Endodermal cell (in vitro differentiated cells): Measurements from ENCODE around the gene TSPAN18. TPM values are rescaled to one million over a fixed set of nuclear protein-coding genes. Genes with fewer than 3 reads are reported as not detected.
A peak's percentile ranks its signal among the peaks of the same experiment; 100 is the strongest.

ENCODE experiments used
- DNase-seq: peaks from one replicate; pipeline ENCODE4 v3.0.0-alpha.2; 2017
- H3K27ac ChIP-seq: 2 replicates; pipeline ENCODE4 v1.5.1; 2013; ENCODE audit warnings: mild to moderate bottlenecking, low read depth, low read length, moderate library complexity
- H3K27me3 ChIP-seq: 2 replicates; pipeline ENCODE4 v1.6.1; 2013; ENCODE audit warnings: mild to moderate bottlenecking, low read length, moderate library complexity; ENCODE audit not compliant: insufficient read depth, control insufficient read depth, poor library complexity, severe bottlenecking
- H3K36me3 ChIP-seq: 2 replicates; pipeline ENCODE4 v1.7.0; 2013; ENCODE audit warnings: mild to moderate bottlenecking, low read length, moderate library complexity; ENCODE audit not compliant: control insufficient read depth, insufficient read depth
- H3K4me1 ChIP-seq: one replicate; pipeline ENCODE4 v1.7.0; 2013; ENCODE audit warnings: low read length; ENCODE audit not compliant: control insufficient read depth, insufficient read depth
- H3K4me3 ChIP-seq: 2 replicates; pipeline ENCODE4 v1.5.1; 2013; ENCODE audit warnings: mild to moderate bottlenecking, low read length, moderate library complexity
- H3K9ac ChIP-seq: 2 replicates; pipeline ENCODE4 v1.6.1; 2013; ENCODE audit warnings: mild to moderate bottlenecking, low read length, moderate library complexity; ENCODE audit not compliant: poor library complexity, severe bottlenecking; ENCODE audit errors: extremely low read depth
- H3K9me3 ChIP-seq: 2 replicates; pipeline ENCODE4 v1.6.1; 2013; ENCODE audit warnings: mild to moderate bottlenecking, low read length, moderate library complexity; ENCODE audit not compliant: control insufficient read depth
- H3K27ac Mint-ChIP-seq: 2 replicates; pipeline ENCODE4 v1.8.0; 2020; ENCODE audit warnings: mixed read lengths
- H3K27me3 Mint-ChIP-seq: 2 replicates; pipeline ENCODE4 v1.8.0; 2021; ENCODE audit warnings: mild to moderate bottlenecking, mixed read lengths; ENCODE audit not compliant: insufficient read depth
- H3K36me3 Mint-ChIP-seq: 2 replicates; pipeline ENCODE4 v1.8.0; 2020; ENCODE audit warnings: low read depth, mixed read lengths
- H3K4me1 Mint-ChIP-seq: 2 replicates; pipeline ENCODE4 v1.8.0; 2020; ENCODE audit warnings: mixed read lengths
- H3K4me3 Mint-ChIP-seq: 2 replicates; pipeline ENCODE4 v1.8.0; 2020; ENCODE audit warnings: mild to moderate bottlenecking, moderate library complexity, mixed read lengths
- H3K9me3 Mint-ChIP-seq: 2 replicates; pipeline ENCODE4 v1.8.0; 2020; ENCODE audit warnings: mild to moderate bottlenecking, mixed read lengths
- WGBS, 2 experiments: methylation state at CpG; one replicate each; pipeline versions ENCODE4 v1.1.5 to v1.1.7; 2013; ENCODE audit warnings: missing lambda C conversion rate in 2 of 2, mixed read lengths in 1 of 2; ENCODE audit not compliant: insufficient coverage in 1 of 2, insufficient read length in 1 of 2; 5-methylcytosine and 5-hydroxymethylcytosine counted together
- total RNA-seq, 2 donors: library from RNA; stranded (reverse); fragmentation: NEBNext Ultra II Directional in 1 of 2; extraction: Animal tissue kit (Norgen Biotek cat#: 25700) in 1 of 2; gene quantifications; 2 replicates in 1 of 2; 3 replicates in 1 of 2; pipeline ENCODE4 v1.2.1, GENCODE V29; 2021
- TF ChIP-seq, protein P1 (sequence below): fragments of 200-600 bp; sonication (generic); conservative IDR thresholded peaks from 2 replicates; pipeline ENCODE4 v1.5.0; 2021; ENCODE audit warnings: antibody characterized with exemption, mild to moderate bottlenecking

Gene TSPAN18
- total RNA-seq, 2 donors from 2014 or later: 28.0 to 28.7 TPM

DNA sequence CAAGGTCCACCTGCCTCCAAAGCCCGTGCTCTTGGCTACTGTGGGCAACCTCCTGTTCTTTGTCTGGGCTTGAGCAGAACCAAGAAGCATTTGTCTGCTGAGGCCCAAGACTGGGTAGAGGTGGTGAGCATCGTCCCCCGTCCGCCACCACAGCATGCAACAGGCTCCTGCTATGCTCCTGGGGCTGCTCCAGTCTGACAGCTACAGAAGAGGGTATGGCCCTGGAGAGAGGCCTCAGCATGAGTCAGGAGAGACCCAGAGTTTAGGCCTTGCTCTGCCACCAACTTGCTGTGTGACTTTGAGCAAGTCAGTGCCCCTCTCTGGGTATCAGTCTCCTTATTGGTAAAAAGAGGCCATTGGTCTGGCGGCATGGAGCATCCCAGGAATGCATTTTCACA, 132.8 kb downstream of the TSPAN18 start:
- Histone ChIP-seq H3K36me3 (no peaks in the 10 kb centered on the region), H3K4me3 (no peak overlapping the region), H3K27me3 (no peaks in the 10 kb centered on the region), H3K9me3 (no peaks in the 10 kb centered on the region), H3K9ac (no peak overlapping the region), H3K4me1 (peaks cover 45% of the 10 kb centered on the region), H3K27ac (no peak overlapping the region)
- peaks cover 56% of the 10 kb centered on the region for H3K4me1 Mint-ChIP-seq
- TF ChIP-seq, protein P1, sequence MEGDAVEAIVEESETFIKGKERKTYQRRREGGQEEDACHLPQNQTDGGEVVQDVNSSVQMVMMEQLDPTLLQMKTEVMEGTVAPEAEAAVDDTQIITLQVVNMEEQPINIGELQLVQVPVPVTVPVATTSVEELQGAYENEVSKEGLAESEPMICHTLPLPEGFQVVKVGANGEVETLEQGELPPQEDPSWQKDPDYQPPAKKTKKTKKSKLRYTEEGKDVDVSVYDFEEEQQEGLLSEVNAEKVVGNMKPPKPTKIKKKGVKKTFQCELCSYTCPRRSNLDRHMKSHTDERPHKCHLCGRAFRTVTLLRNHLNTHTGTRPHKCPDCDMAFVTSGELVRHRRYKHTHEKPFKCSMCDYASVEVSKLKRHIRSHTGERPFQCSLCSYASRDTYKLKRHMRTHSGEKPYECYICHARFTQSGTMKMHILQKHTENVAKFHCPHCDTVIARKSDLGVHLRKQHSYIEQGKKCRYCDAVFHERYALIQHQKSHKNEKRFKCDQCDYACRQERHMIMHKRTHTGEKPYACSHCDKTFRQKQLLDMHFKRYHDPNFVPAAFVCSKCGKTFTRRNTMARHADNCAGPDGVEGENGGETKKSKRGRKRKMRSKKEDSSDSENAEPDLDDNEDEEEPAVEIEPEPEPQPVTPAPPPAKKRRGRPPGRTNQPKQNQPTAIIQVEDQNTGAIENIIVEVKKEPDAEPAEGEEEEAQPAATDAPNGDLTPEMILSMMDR: no peak
- peaks cover 2% of the 10 kb centered on the region for H3K36me3 Mint-ChIP-seq
- H3K9me3 Mint-ChIP-seq: no peaks in the 10 kb centered on the region
- H3K4me3 Mint-ChIP-seq: no peak overlapping the region
- DNase-seq: no peak
- peaks cover 5% of the 10 kb centered on the region for H3K27me3 Mint-ChIP-seq
- H3K27ac Mint-ChIP-seq: no peak overlapping the region
- WGBS, 2 experiments: 92 to 95% methylated on average over 4 to 5 of the region's 5 CpGs

DNA sequence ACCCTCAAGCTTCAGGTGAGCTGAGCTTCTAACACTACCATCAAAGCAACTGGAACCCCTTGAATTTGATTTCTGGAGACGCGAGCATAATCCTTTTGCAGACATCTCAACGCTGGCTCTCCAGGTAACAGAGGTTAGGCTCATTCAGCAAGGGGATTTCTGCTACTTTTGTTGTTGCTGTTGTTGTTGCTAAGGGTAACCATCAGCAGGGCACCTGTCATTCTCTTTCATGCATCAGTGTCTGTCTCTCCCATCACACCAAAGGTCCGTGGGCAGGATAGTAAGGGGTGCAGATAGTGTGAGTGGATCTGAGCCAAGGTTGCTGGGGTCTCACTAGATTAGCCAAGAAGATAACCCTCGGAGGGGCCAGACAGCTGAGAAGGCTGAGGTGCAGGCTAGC, 133.6 kb downstream of the TSPAN18 start:
- peaks cover 56% of the 10 kb centered on the region for H3K4me1 Mint-ChIP-seq

GRCh38 chr11:44861849-44862557, 135.2 kb downstream of the TSPAN18 start:
- 44 to 53% methylated on average over 8 to 19 of the region's 19 CpGs for WGBS, 2 experiments
- DNase-seq: peak; percentile 95
- H3K9ac ChIP-seq: peak overlapping the region; percentile 28

More for the DNA sequence above, 133.6 kb downstream of the TSPAN18 start:
- peaks cover 2% of the 10 kb centered on the region for H3K36me3 Mint-ChIP-seq
- Histone ChIP-seq H3K4me3 (no peak overlapping the region), H3K9me3 (no peaks in the 10 kb centered on the region), H3K4me1 (peaks cover 45% of the 10 kb centered on the region), H3K27ac (no peak overlapping the region), H3K9ac (no peak overlapping the region), H3K36me3 (no peaks in the 10 kb centered on the region), H3K27me3 (no peaks in the 10 kb centered on the region)
- WGBS, 2 experiments: 76% methylated on average over 5 of the region's 5 CpGs; no CpG with 5 or more reads in 1 of the 2 experiments
- peaks cover 5% of the 10 kb centered on the region for H3K27me3 Mint-ChIP-seq
- no peak overlapping the region for H3K4me3 Mint-ChIP-seq
- H3K9me3 Mint-ChIP-seq: no peaks in the 10 kb centered on the region
- DNase-seq: no peak
- H3K27ac Mint-ChIP-seq: peak overlapping the region; percentile 12
- TF ChIP-seq, protein P1: no peak

More at GRCh38 chr11:44861849-44862557, 135.2 kb downstream of the TSPAN18 start:
- Histone ChIP-seq H3K27ac (peak overlapping the region; percentile 47), H3K4me1 (peaks cover 53% of the 10 kb centered on the region), H3K27me3 (no peaks in the 10 kb centered on the region), H3K36me3 (no peaks in the 10 kb centered on the region), H3K9me3 (no peaks in the 10 kb centered on the region), H3K4me3 (no peak overlapping the region)
- Mint-ChIP-seq H3K4me1 (peaks cover 66% of the 10 kb centered on the region), H3K27ac (peak overlapping the region; percentile 91), H3K9me3 (no peaks in the 10 kb centered on the region), H3K27me3 (peaks cover 5% of the 10 kb centered on the region), H3K4me3 (peak overlapping the region; percentile 4), H3K36me3 (peaks cover 2% of the 10 kb centered on the region)
- TF ChIP-seq, protein P1: no peak
